ENCODE results near the gene SPINT4. TPM values are rescaled to one million over a fixed set of nuclear protein-coding genes. Genes with fewer than 3 reads are reported as not detected.

The SPINT4 gene
- total and polyA plus RNA-seq, 11 donors, result not detected

GRCh38 chr20:45735988-45736387 lies 13.8 kb downstream of the SPINT4 start:
- Histone ChIP-seq H3K4me3 (no peak overlapping the region), H3K27me3 (peaks cover 0 to 4% (median 0%) of the 10 kb centered on the region in 9 donors), H3K36me3 (no peaks in the 10 kb centered on the region), H3K9me3 (peaks cover 0 to 22% (median 18%) of the 10 kb centered on the region in 12 donors), H3K4me1 (no peaks in the 10 kb centered on the region), H3K27ac (no peak overlapping the region)
- DNase-seq (no peak), ATAC-seq (no peak)
- 88 to 98% (median 94%) methylated on average over 5 to 23 of the region's 23 CpGs for WGBS, 4 donors
- intact Hi-C loops (cut with DNase I), result no loop called here
- TF ChIP-seq CTCF (IDR thresholded peaks at IDR 0.05), result no peak
- TF ChIP-seq POLR2A (IDR thresholded peaks at IDR 0.05), result no peak

GRCh38 chr20:45742596-45742995 lies 20.4 kb downstream of the SPINT4 start:
- DNase-seq, result no peak
- 84 to 90% (median 85%) methylated on average over 4 of the region's 4 CpGs for WGBS, 4 donors
- no peaks in the 10 kb centered on the region for H3K27me3 ChIP-seq
- H3K4me1 ChIP-seq, result no peaks in the 10 kb centered on the region
- no peak overlapping the region for H3K4me3 ChIP-seq
- intact Hi-C loops (cut with DNase I), result no loop called here
- TF ChIP-seq CTCF (IDR thresholded peaks at IDR 0.05) (no peak), POLR2A (IDR thresholded peaks at IDR 0.05) (no peak)
- no peak overlapping the region for H3K27ac ChIP-seq
- H3K36me3 ChIP-seq, result no peaks in the 10 kb centered on the region
- no peak for ATAC-seq
- no peaks in the 10 kb centered on the region for H3K9me3 ChIP-seq

- ATAC-seq, result no peak
- peaks cover 0 to 5% (median 0%) of the 10 kb centered on the region in 9 donors for H3K27me3 ChIP-seq
- intact Hi-C loops (cut with DNase I), result no loop called here
Observed at GRCh38 chr20:45745015-45745414, 22.9 kb downstream of the SPINT4 start.

GRCh38 chr20:45751721-45752120 lies 29.6 kb downstream of the SPINT4 start:
- intact Hi-C loops (cut with DNase I), result loop anchor here in 2 of 10 donors (10.0 kb wide), 2 partner anchors 277 to 287 kb away; partner anchors contain the start of gene WFDC2 (in 1 of the 2)
- Histone ChIP-seq H3K4me3 (no peak overlapping the region), H3K36me3 (no peaks in the 10 kb centered on the region), H3K9me3 (peaks cover 0 to 11% (median 0%) of the 10 kb centered on the region in 12 donors), H3K27ac (no peak overlapping the region), H3K27me3 (peaks cover 0 to 8% (median 0%) of the 10 kb centered on the region in 9 donors), H3K4me1 (no peaks in the 10 kb centered on the region)
- DNase-seq (no peak), ATAC-seq (no peak)
- WGBS, 4 donors, result 68 to 90% (median 89%) methylated on average over 1 of the region's 1 CpG
- TF ChIP-seq POLR2A (IDR thresholded peaks at IDR 0.05) (no peak), CTCF (IDR thresholded peaks at IDR 0.05) (no peak)

More at GRCh38 chr20:45745015-45745414, 22.9 kb downstream of the SPINT4 start:
- no peak for TF ChIP-seq CTCF (IDR thresholded peaks at IDR 0.05)
- TF ChIP-seq POLR2A (IDR thresholded peaks at IDR 0.05), result no peak
- Histone ChIP-seq H3K4me1 (no peaks in the 10 kb centered on the region), H3K4me3 (no peak overlapping the region), H3K36me3 (no peaks in the 10 kb centered on the region), H3K27ac (no peak overlapping the region), H3K9me3 (no peaks in the 10 kb centered on the region)
- no peak for DNase-seq
